ENCODE data around the gene EFHD2. TPM values are rescaled to one million over a fixed set of nuclear protein-coding genes. Genes with fewer than 3 reads are reported as not detected.
"Not testable (repeated sequence)": the region's sequence is repeated elsewhere in the genome, so short reads cannot be mapped to it uniquely, and the experiment has no call there.

Gene EFHD2
- total RNA-seq, 1 donor from 2014 or later, result 74.3 TPM

DNA sequence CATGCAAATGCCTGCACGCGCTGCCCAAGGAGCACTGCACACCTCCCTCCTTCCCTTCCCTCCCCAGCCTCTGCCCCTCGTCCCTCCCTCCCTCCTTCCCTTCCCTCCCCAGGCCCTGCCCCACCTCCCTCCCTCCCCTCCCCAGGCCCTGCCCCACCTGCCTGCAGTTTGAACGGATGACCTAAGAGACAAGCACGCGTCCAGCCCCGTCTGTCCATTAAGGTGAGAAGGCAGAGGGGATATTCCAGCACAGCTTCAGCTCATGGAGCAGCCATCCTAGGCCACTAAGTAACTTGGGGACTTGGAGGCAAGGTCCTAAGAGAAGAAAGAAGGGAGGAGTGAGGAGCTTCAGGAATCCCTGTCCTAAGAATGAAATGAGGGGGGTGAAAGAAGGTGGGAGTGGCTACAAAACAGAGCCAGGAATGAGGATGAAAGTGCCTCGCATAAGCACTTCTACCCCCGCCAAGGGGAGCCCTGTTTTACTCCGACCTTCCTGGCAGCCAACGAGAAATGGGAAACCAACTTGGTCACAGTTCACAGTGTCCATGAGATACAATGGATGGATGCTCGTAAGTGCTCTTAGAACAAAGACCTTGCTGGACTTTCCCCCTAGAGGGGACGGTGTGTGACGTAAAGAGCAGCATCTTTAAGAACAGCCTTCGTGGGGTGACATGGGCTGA lies 21.3 kb upstream of the EFHD2 start:
- DNase-seq (ENCODE audit: low read depth, low spot score), result no peak

DNA sequence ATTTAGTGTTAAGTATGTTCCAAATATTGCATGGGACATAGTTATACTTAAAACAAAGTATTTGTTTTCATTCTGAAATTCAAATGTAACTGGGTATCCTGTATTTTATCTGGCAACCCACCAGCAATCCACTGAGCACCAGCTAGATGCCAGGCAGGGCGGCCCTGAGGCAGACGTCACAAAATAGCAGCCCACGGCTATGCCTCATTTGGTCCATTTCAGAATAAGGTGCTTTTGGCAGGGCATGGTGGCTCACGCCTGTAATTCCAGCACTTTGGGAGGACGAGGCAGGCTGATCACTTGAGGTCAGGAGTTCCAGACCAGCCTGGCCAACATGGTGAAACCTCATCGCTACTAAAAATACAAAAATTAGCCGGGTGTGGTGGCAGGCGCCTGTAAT lies 19.9 kb upstream of the EFHD2 start:
- DNase-seq (ENCODE audit: low read depth, low spot score), result not testable (repeated sequence)

DNA sequence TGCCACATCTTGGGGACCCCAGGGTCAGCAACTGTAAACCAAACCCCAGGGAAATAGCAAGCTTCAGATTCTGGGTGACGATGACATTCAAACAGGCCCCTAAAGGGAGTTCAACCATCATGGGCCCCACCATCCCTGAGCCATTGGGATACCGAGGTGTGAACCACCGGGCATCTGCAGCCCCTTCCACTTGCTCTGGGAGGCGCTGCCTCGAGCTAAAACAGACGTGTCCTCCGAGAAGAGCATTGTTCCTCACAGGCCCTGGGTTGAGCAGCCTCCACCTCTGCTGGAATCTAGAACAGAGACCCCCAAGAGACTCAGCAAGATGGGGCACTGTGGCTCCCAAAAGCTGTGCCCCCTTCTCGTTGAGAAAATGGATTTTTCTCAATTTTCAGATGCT lies 19.0 kb upstream of the EFHD2 start:
- no peak for DNase-seq (ENCODE audit: low read depth, low spot score)

DNA sequence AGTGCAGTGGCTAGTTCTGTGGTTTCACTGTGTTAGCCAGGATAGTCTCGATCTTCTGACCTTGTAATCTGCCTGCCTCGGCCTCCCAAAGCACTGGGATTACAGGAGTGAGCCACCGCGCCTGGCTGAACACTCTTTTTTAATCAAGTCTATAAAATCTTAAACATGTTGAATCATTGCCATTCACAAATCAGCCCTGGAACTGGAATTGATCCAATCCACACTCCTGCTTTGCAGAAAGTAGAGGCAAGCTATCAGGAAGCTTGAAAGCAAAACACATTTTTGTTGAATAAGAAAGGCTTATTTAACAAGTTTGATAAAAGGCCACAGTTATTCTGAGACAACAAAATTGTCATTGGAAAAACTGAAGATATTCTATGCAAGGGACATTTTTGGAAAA lies 18.3 kb upstream of the EFHD2 start:
- DNase-seq (ENCODE audit: low read depth, low spot score), result no peak

DNA sequence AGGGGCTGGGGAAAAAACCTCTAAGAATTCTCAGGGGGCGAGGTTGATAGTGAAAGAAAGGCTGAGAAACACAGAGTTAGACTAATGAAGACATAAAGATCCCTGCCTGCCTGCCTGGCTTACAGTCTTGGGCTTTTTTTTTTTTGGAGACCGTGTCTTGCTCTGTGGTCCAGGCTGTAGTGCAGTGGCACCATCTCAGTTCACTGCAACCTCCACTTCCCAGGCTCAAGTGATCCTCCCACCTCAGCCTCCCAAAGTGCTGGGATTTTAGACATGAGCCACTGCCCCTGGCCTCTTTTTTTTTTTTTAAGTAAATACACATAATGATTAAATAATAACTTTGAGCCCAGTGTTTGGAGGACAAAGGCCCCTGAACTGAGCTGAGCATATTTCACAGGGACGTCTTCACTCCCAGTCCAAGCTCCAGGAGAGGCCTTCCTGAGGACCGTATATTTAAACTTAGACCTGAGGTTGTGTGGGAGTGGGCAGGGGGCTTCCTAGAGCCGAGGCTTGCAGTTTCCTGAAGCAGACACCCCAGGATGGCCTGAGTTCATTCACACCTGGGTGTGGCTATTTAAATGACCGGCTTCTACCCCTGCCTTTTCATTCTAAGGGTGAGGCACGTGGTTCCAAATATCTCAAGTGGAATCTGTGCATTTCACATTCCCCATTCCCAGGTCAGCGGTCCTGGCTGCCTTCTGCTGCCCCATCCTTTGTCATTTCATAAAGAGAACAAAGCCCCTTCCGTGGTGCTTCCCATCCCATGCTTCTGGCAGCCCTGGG lies 16.0 kb upstream of the EFHD2 start:
- no peak for DNase-seq (ENCODE audit: low read depth, low spot score)

DNA sequence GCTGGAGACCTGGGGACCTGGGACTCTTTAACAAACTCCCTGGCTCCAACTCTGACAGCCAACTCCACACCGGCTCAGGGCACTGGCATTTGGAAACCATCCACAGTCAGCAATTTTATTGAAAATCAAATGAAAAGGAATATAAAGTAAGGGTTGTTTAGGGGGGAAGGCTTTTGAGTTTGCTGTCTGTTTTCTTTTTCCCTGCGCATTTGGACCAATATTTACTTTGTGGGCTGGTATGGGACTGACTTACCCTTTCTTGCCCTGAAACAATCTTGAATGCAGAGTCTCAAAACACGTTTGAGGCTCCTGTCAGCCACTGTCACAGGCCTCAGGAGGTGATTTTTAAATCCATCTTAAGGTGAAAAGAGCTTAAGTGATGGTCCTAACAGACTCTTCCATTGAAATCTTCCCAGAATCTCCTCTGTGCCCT lies 15.4 kb upstream of the EFHD2 start:
- DNase-seq (ENCODE audit: low read depth, low spot score), result no peak

DNA sequence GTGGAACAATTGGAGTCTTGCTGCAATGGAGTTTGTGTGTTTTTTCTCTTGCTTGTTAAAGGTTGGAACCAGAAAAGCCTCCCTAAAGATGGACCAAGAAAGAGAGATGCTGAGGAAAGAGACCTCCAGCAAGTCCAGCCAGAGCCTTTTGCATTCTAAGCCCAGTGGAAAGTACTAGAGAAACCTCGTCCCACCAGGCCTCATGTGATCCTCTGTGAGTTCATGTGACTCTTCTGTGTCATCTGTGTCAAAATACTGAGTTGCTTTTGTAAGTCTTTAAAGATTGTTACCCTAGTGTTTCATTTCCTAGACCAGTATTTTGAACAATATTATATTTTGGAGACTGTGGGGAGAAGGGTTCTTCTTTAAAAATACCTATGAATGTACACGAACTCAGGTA lies 12.5 kb upstream of the EFHD2 start:
- no peak for DNase-seq (ENCODE audit: low read depth, low spot score)

DNA sequence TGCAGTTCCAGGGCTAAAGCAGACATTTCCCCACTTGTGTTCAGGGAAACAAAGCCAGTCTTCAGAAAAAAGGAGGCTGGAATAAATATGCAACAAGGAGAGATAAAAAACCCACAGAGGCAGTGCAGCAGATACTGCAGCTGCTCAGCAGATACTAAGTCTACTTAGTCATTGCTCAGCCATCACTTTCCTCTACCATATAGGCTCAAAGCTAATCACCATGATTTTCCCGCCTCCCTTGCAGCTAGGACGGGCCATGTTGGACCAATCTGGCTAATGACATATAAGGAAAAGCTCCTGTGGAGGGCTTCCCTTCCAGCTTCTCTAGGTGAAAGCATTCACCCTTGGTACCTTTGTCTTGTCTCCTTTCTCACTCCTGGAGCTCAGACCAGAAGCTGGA lies 10.0 kb upstream of the EFHD2 start:
- DNase-seq (ENCODE audit: low read depth, low spot score), result no peak

DNA sequence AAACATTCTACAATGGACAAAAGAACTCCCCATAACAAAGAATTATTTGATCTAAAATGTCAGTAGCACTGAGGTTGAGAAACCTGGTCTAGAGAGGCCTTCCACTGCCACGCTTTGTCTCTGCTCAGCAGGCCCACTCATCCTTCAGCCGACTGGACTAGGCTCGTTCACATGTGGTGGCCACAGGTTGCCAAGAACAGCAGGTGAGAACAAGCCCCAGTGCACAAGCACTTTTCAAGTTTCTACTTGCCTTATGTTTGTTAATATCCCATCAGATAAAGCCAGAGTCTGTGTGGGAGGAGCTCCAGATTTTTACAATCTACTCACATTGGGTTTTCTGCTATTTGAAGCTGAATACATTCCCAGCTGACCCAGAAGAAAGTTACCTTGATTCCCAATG lies 9.1 kb upstream of the EFHD2 start:
- DNase-seq (ENCODE audit: low read depth, low spot score), result no peak

DNA sequence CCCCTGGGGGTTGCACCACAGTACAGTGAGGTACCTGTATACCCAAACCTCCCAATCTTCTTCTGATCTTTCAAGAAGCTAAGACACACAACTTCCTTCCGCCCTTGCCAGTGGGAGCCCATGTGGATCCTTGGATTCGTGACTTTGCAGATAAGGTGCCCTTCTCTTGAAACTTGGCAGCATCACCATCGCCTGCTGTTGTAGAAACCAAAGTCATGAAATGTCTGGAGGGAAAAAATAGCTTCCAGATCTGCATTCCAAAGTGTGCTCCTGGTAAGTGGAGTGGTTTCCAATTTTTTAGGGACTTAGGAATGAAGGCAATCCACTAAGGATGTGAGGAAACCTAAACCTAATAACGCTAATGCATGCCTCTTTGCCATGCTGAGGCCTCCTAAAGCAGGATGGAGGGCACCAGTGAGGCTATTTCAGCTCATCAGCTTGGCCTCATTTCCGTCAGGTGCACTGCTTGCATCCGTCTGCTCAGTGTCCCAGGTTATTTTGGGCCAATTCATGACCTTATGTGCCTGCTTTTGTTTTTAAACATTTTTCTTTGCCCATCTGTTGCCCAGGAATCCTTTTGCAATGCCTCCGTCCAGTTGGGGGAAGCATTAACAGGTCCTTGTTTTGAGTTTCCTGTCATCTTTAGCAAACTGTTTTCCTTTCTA lies 8.2 kb upstream of the EFHD2 start:
- DNase-seq (ENCODE audit: low read depth, low spot score), result no peak

DNA sequence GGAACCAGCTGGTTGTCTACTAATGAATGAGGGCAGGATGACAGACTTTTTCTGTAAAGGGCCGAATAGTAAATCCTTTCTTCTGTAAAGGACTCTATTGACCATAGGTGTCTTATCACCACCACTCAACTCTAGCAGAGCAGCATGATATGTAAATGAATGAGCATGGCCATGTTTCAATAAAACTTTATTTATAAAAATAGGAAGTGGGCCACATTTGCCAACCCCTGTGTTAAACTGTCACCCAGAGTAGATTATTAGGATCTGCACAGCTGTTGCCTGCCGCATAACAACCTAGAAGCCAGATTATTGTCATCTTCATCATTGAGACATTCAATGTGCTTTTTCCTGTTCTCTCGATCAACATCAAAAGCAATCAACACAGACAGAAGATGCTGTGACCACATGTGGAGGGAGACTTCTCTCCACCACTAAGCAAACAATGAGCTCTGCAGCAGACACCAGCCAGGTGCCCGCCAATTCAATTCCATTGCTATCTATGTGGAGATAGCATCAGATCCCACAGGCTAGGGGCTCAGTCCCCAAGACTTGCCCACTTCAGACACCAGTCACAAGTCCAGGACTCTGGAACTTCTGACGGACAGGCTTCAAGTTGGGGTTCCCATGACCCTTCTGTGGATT lies 6.8 kb upstream of the EFHD2 start:
- no peak for DNase-seq (ENCODE audit: low read depth, low spot score)

DNA sequence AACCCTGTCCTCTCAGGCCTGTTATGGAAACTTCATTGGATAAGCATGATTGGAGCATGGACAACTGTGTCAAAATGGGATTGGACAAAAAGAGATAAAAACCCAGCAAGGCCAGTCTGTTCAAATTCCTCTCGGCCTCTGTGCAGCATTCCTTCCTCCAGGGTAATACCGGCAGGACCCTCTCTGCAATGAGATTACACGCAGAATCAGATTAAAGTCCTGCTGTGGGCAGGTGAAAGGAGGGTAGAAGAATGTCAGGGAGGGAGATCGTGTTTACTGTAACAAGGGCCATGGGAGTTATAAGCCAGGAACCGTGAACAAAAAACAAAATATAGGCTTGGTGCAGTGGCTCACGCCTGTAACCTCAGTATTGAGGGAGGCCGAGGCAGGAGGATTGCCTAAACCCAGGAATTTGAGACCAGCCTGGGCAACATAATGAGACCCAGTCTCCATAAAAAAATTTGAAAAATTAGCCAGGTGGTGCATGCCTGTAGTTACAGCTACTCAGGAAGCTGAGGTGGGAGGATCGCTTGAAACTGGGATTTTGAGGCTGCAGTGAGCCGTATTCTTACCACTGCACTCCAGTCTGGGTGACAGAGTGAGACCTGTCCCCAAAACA lies 5.6 kb upstream of the EFHD2 start:
- no peak for DNase-seq (ENCODE audit: low read depth, low spot score)

DNA sequence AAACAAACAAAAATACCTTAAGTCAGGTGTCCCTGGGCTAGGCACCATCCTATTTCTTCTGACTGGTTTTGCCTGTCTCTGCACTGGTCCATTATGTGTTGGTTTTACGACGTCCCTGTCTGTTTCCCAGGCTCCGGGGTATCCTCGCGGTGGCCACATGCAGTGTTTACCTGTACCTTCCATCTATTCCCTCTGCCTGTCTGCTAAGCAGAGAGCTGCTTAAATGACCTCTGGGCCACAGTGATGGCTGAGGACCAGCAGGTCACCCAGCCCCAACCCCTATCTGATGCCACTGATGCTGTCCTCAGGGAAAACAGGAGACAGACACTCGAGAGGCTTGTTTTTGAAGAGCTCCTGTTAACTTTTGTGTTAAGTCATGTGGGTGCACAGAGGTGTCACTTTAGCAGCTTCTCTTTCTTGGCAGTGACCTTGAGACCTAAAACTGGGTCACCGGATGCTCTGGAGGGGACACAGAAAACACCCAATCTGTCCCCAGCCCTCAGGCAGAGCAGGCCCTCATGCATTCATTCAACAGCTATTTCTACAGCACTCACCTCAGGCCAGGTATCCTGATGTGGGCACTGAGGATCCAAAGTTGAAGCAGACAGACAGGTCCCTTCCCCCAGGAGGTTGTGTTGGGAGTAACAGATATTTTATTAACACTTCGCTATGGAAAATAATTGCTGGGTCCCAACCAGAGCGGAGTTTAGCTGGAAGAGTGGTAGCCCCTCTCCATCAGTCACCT lies 4.4 kb upstream of the EFHD2 start:
- DNase-seq (ENCODE audit: low read depth, low spot score), result no peak

DNA sequence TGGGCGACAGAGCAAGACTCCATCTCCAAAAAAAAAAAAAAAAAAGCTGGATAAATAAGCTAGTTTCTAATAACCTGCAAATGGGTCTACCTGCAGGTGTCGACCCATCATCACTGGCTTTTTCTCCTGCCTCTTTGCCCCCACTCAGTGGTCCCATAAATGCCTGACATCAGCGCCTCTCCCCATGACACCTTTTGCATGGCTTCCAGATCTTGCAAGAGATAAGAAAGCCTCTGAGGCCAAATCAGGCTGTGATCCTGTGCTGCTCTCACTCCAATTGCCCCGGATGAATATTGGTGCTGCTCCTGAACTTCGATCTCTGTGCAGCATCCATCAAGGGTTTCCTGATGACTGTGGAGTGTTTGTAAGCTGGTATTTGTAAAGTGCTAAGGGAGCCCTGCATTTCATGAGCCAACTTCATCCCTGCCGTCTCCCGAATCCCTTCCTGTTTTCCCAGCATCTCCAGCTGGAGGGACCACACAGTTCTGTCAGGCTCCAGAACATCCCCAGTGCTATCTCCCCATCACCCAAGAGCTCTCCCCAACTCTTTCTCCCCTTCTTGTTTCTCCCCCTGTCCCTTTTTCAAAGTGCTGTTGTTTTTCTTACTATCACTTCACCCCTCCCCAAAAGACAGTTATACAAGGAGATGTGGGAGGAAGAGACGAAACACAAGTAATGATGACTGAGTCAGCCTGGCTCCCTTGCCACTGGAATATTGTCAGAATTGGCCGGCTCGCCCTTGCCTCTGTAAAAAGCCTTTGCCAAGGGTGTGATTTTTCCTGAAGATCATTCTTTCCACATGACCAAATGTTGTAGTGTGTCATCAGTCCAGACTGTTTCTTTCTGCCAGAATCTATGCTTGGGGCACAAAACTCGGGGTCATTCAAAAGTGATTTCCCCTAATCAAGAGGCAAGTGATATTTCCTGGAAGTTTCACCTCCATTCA lies 2.8 kb upstream of the EFHD2 start:
- DNase-seq (ENCODE audit: low read depth, low spot score), result no peak

DNA sequence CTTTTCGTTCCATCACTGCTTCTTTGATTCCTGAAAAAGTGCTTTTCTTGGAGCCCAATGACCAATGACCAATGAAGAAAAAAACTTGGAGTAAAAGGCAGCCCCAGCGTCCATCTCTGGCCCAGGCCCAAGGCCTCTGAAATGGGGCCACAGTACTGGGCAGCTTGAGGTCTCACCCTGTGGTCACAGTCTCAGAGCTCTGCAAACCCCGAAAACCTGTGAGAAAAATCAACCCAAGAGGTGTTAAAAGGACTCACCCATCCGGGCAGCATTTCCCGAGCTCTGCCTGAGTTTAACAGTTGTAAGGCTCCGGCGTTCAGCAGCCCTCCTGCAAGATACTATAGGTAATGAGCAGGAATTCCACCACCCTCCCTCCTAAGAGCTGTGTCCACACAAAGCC lies 2.1 kb upstream of the EFHD2 start:
- no peak for DNase-seq (ENCODE audit: low read depth, low spot score)

DNA sequence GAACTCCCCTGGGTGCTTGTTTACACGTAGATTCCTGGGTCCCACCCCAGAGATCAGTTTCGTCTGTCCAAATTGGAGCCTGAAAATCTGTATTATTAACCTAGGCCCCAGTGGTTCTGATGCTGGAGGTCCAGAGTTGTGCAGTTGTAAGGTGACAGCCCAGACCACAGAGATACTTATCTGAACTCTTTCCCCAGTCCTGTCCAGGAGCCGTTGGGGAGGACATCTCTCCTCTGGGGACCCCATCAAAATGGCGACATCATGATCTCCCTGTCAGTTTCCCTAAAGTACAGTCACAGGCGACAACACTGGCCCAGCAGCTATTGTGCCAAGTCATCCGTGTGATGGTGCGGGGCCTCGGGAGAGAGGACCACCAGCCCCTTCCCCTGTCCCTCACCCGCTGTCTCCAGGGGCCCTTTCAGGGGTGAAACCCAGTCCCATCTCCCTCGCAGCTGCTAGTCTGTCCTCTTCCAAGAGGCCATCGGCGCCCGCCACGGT lies 749 bp upstream of the EFHD2 start:
- no peak for DNase-seq (ENCODE audit: low read depth, low spot score)

DNA sequence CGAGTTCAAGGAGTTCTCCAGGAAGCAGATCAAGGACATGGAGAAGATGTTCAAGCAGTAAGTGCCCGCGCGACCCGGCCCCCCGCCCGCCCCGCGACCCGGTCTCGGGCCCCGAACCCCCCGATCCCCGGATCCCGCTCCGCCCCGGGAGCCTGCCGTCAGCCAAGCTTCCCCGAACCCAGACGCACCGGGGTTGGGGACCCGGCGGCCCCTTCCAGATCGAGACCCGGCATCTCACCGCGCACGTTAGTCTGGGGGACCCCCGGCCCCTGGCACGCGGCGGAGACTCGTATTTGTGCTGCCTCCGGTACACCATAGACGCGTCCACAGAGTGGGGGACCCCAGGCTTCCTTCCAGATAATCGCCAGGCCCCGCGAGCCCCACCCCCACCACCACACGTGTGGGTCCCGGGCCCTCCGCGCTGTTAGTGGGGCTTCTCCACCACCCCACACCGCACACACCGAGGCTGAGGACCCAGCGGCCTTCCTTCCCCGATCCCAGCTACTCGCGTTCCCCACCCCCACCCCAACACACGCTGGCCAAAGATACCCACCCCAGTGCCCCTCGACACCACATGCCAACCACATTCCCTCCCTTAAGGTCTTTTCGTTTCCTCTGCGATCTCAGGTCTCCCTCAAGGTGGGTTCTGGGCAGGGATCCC lies 665 bp downstream of the EFHD2 start:
- no peak for DNase-seq (ENCODE audit: low read depth, low spot score)

DNA sequence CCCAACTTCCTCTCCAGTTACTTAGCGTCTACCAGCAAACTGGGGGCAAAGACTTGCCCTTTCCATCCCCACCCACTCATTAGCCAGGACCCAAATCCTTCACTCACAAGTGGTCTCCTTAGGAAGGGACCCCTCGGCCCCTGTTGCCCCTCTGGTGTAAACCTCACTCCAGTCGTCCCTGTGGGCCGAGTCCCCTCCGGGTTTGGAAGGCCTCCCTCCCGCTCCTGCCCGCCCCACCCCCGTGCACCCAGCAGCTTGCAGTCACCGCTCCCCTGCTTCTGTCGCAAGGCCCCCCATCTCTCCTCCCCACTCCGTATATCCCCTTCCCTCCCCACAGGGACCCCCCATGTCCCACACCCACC lies 1.2 kb downstream of the EFHD2 start:
- DNase-seq (ENCODE audit: low read depth, low spot score), result no peak

DNA sequence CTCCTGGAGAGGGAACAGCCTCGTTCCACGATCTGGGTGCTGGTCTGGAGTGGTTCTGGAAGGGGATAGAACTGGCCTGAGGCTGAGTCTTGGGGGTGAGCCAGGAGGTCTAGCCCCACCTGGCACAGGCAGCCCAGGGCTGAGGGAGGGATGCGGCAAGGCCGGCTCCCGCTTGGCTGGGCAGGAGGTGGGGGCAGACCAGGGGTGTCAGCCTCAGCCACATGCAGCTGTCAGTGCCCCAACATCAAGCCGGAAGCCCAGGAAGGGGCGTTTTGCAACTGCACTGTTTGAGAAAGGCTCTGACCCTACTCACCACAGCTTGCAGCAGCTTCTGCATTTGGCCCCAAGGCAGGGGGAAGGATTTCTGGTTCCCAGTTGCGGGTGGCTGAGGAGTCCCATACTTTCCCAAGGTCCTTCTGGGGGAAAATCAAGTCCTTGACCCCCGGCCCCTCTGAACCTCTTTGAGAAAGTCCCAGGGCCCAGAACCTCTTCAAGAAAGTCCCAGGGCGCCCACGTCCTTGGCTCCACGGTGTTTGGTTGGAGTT lies 2.0 kb downstream of the EFHD2 start:
- DNase-seq (ENCODE audit: low read depth, low spot score), result no peak

Measured in pulmonary artery endothelial cell (primary cell).